ENCODE data around the gene ZNF91. TPM values are rescaled to one million over a fixed set of nuclear protein-coding genes. Genes with fewer than 3 reads are reported as not detected.
"Not testable (repeated sequence)": the region's sequence is repeated elsewhere in the genome, so short reads cannot be mapped to it uniquely, and the experiment has no call there.

ZNF91 gene
- polyA plus RNA-seq, 1 donor = 57.6 TPM

- Histone ChIP-seq H3K4me3 (ENCODE audit: low read length) (no peak overlapping the region), H3K9me3 (ENCODE audit: control insufficient read depth, low read depth, low read length) (no peaks in the 10 kb centered on the region), H3K36me3 (ENCODE audit: control insufficient read depth, insufficient read depth, low read length) (no peaks in the 10 kb centered on the region), H3K4me1 (ENCODE audit: control insufficient read depth, insufficient read depth, low read length) (peaks cover 3% of the 10 kb centered on the region), H3K27me3 (ENCODE audit: control insufficient read depth, insufficient read depth, low read length) (no peaks in the 10 kb centered on the region), H3K27ac (ENCODE audit: low read length) (no peak overlapping the region)
- no CpG with 5 or more reads among the region's 1 CpG for WGBS (ENCODE audit: insufficient coverage, low lambda C conversion rate)
- no peak for DNase-seq
Measured at GRCh38 chr19:23312515-23312914, 82.8 kb downstream of the ZNF91 start.

GRCh38 chr19:23311551-23311950 is 83.7 kb downstream of the ZNF91 start:
- WGBS (ENCODE audit: insufficient coverage, low lambda C conversion rate) = no CpG with 5 or more reads among the region's 3 CpGs
- Histone ChIP-seq H3K36me3 (ENCODE audit: control insufficient read depth, insufficient read depth, low read length) (no peaks in the 10 kb centered on the region), H3K27ac (ENCODE audit: low read length) (no peak overlapping the region), H3K4me3 (ENCODE audit: low read length) (no peak overlapping the region), H3K9me3 (ENCODE audit: control insufficient read depth, low read depth, low read length) (no peaks in the 10 kb centered on the region), H3K27me3 (ENCODE audit: control insufficient read depth, insufficient read depth, low read length) (no peaks in the 10 kb centered on the region), H3K4me1 (ENCODE audit: control insufficient read depth, insufficient read depth, low read length) (peaks cover 3% of the 10 kb centered on the region)
- DNase-seq = no peak

GRCh38 chr19:23310729-23311211 is 84.5 kb downstream of the ZNF91 start:
- Histone ChIP-seq H3K4me3 (ENCODE audit: low read length) (no peak overlapping the region), H3K9me3 (ENCODE audit: control insufficient read depth, low read depth, low read length) (no peaks in the 10 kb centered on the region), H3K4me1 (ENCODE audit: control insufficient read depth, insufficient read depth, low read length) (peaks cover 3% of the 10 kb centered on the region), H3K27ac (ENCODE audit: low read length) (no peak overlapping the region), H3K27me3 (ENCODE audit: control insufficient read depth, insufficient read depth, low read length) (no peaks in the 10 kb centered on the region), H3K36me3 (ENCODE audit: control insufficient read depth, insufficient read depth, low read length) (no peaks in the 10 kb centered on the region)
- no peak for DNase-seq
- WGBS (ENCODE audit: insufficient coverage, low lambda C conversion rate) = 100% methylated on average over 1 of the region's 2 CpGs

- no peaks in the 10 kb centered on the region for H3K36me3 ChIP-seq (ENCODE audit: control insufficient read depth, insufficient read depth, low read length)
- no peaks in the 10 kb centered on the region for H3K9me3 ChIP-seq (ENCODE audit: control insufficient read depth, low read depth, low read length)
- H3K4me3 ChIP-seq (ENCODE audit: low read length) = no peak overlapping the region
- peaks cover 3% of the 10 kb centered on the region for H3K4me1 ChIP-seq (ENCODE audit: control insufficient read depth, insufficient read depth, low read length)
- no CpG with 5 or more reads among the region's 1 CpG for WGBS (ENCODE audit: insufficient coverage, low lambda C conversion rate)
- H3K27me3 ChIP-seq (ENCODE audit: control insufficient read depth, insufficient read depth, low read length) = no peaks in the 10 kb centered on the region
- no peak overlapping the region for H3K27ac ChIP-seq (ENCODE audit: low read length)
- DNase-seq = no peak
Measured at GRCh38 chr19:23309926-23310325, 85.3 kb downstream of the ZNF91 start.

- no peak for DNase-seq
- no CpG with 5 or more reads among the region's 1 CpG for WGBS (ENCODE audit: insufficient coverage, low lambda C conversion rate)
- H3K4me1 ChIP-seq (ENCODE audit: control insufficient read depth, insufficient read depth, low read length) = no peaks in the 10 kb centered on the region
Measured at GRCh38 chr19:23305555-23305954, 89.7 kb downstream of the ZNF91 start.

GRCh38 chr19:23304238-23304637 is 91.0 kb downstream of the ZNF91 start:
- H3K36me3 ChIP-seq (ENCODE audit: control insufficient read depth, insufficient read depth, low read length) = no peaks in the 10 kb centered on the region
- DNase-seq = no peak
- H3K4me1 ChIP-seq (ENCODE audit: control insufficient read depth, insufficient read depth, low read length) = no peaks in the 10 kb centered on the region
- H3K27me3 ChIP-seq (ENCODE audit: control insufficient read depth, insufficient read depth, low read length) = no peaks in the 10 kb centered on the region
- H3K9me3 ChIP-seq (ENCODE audit: control insufficient read depth, low read depth, low read length) = no peaks in the 10 kb centered on the region
- WGBS (ENCODE audit: insufficient coverage, low lambda C conversion rate) = no CpG with 5 or more reads among the region's 3 CpGs
- no peak overlapping the region for H3K4me3 ChIP-seq (ENCODE audit: low read length)
- H3K27ac ChIP-seq (ENCODE audit: low read length) = no peak overlapping the region

More at GRCh38 chr19:23305555-23305954, 89.7 kb downstream of the ZNF91 start:
- no peak overlapping the region for H3K27ac ChIP-seq (ENCODE audit: low read length)
- H3K9me3 ChIP-seq (ENCODE audit: control insufficient read depth, low read depth, low read length) = no peaks in the 10 kb centered on the region
- no peaks in the 10 kb centered on the region for H3K27me3 ChIP-seq (ENCODE audit: control insufficient read depth, insufficient read depth, low read length)
- H3K36me3 ChIP-seq (ENCODE audit: control insufficient read depth, insufficient read depth, low read length) = no peaks in the 10 kb centered on the region
- no peak overlapping the region for H3K4me3 ChIP-seq (ENCODE audit: low read length)

- Histone ChIP-seq H3K27ac (ENCODE audit: low read length) (no peak overlapping the region), H3K36me3 (ENCODE audit: control insufficient read depth, insufficient read depth, low read length) (no peaks in the 10 kb centered on the region), H3K4me1 (ENCODE audit: control insufficient read depth, insufficient read depth, low read length) (no peaks in the 10 kb centered on the region), H3K9me3 (ENCODE audit: control insufficient read depth, low read depth, low read length) (peaks cover 7% of the 10 kb centered on the region), H3K4me3 (ENCODE audit: low read length) (no peak overlapping the region), H3K27me3 (ENCODE audit: control insufficient read depth, insufficient read depth, low read length) (no peaks in the 10 kb centered on the region)
- no CpG with 5 or more reads among the region's 4 CpGs for WGBS (ENCODE audit: insufficient coverage, low lambda C conversion rate)
- no peak for DNase-seq
Measured at GRCh38 chr19:23294141-23294540, 101.1 kb downstream of the ZNF91 start.

- H3K27me3 ChIP-seq (ENCODE audit: control insufficient read depth, insufficient read depth, low read length); H3K36me3 ChIP-seq (ENCODE audit: control insufficient read depth, insufficient read depth, low read length); H3K4me1 ChIP-seq (ENCODE audit: control insufficient read depth, insufficient read depth, low read length); H3K9me3 ChIP-seq (ENCODE audit: control insufficient read depth, low read depth, low read length); H3K4me3 ChIP-seq (ENCODE audit: low read length); H3K27ac ChIP-seq (ENCODE audit: low read length); DNase-seq: not testable (repeated sequence)
- WGBS (ENCODE audit: insufficient coverage, low lambda C conversion rate) = no CpG with 5 or more reads among the region's 26 CpGs
Measured at GRCh38 chr19:23289966-23290365, 105.3 kb downstream of the ZNF91 start.

Other genes with a start within 250 kb of the ZNF91 start
- 2.9 TPM for gene ZNF724, start 145.1 kb downstream of the ZNF91 start, polyA plus RNA-seq

All from large intestine (tissue), 3 donors.